ENCODE measurements around the gene DVL1. TPM values are rescaled to one million over a fixed set of nuclear protein-coding genes. Genes with fewer than 3 reads are reported as not detected.

DVL1 gene
- total RNA-seq, 4 donors from 2014 or later = 130 to 191 (median 144) TPM

- H3K27ac ChIP-seq = no peak overlapping the region
- no peak for DNase-seq (ENCODE audit: low spot score in 2 of 2)
- TF ChIP-seq POLR2A (IDR thresholded peaks at IDR 0.05) (no peak), CTCF (IDR thresholded peaks at IDR 0.05) (no peak), EP300 (IDR thresholded peaks at IDR 0.05) (no peak)
- no peak overlapping the region for H3K4me3 ChIP-seq
- H3K36me3 ChIP-seq = peaks cover 0 to 69% (median 0%) of the 10 kb centered on the region in 3 donors
- no peaks in the 10 kb centered on the region for H3K27me3 ChIP-seq
- H3K9me3 ChIP-seq = no peaks in the 10 kb centered on the region
- 88% methylated on average over 9 to 28 of the region's 31 CpGs for WGBS, 2 donors
- H3K4me1 ChIP-seq = peaks cover 0 to 6% (median 0%) of the 10 kb centered on the region in 4 donors
Observed at GRCh38 chr1:1297802-1298424, 51.3 kb downstream of the DVL1 start.

GRCh38 chr1:1296070-1297061, 52.9 kb downstream of the DVL1 start:
- no peak overlapping the region for H3K27ac ChIP-seq
- H3K27me3 ChIP-seq = no peaks in the 10 kb centered on the region
- peaks cover 0 to 11% (median under 1%) of the 10 kb centered on the region in 4 donors for H3K4me1 ChIP-seq
- no peak overlapping the region for H3K4me3 ChIP-seq
- H3K36me3 ChIP-seq = peaks cover 0 to 77% (median 0%) of the 10 kb centered on the region in 3 donors
- H3K9me3 ChIP-seq = no peaks in the 10 kb centered on the region
- TF ChIP-seq CTCF (IDR thresholded peaks at IDR 0.05) = no peak
- no peak for TF ChIP-seq POLR2A (IDR thresholded peaks at IDR 0.05)
- no peak for TF ChIP-seq EP300 (IDR thresholded peaks at IDR 0.05)
- WGBS, 2 donors = 92 to 96% methylated on average over 38 to 45 of the region's 62 CpGs
- DNase-seq (ENCODE audit: low spot score in 2 of 2) = no peak

- Histone ChIP-seq H3K27me3 (no peaks in the 10 kb centered on the region), H3K27ac (no peak overlapping the region), H3K36me3 (peaks cover 0 to 76% (median 0%) of the 10 kb centered on the region in 3 donors), H3K9me3 (no peaks in the 10 kb centered on the region), H3K4me1 (peaks cover 0 to 21% (median 3%) of the 10 kb centered on the region in 4 donors), H3K4me3 (no peak overlapping the region)
- no peak for TF ChIP-seq EP300 (IDR thresholded peaks at IDR 0.05)
- no peak for TF ChIP-seq POLR2A (IDR thresholded peaks at IDR 0.05)
- no peak for TF ChIP-seq CTCF (IDR thresholded peaks at IDR 0.05)
- DNase-seq (ENCODE audit: low spot score in 2 of 2) = no peak
- WGBS, 2 donors = 94 to 95% methylated on average over 27 to 31 of the region's 35 CpGs
Observed at GRCh38 chr1:1295154-1295923, 53.9 kb downstream of the DVL1 start.

GRCh38 chr1:1294250-1294890, 54.8 kb downstream of the DVL1 start:
- Histone ChIP-seq H3K4me1 (peaks cover 0 to 24% (median 3%) of the 10 kb centered on the region in 4 donors), H3K4me3 (no peak overlapping the region), H3K27ac (no peak overlapping the region), H3K9me3 (no peaks in the 10 kb centered on the region), H3K36me3 (peaks cover 0 to 67% (median 0%) of the 10 kb centered on the region in 3 donors), H3K27me3 (no peaks in the 10 kb centered on the region)
- TF ChIP-seq POLR2A (IDR thresholded peaks at IDR 0.05) (no peak), EP300 (IDR thresholded peaks at IDR 0.05) (no peak), CTCF (IDR thresholded peaks at IDR 0.05) (no peak)
- DNase-seq (ENCODE audit: low spot score in 2 of 2) = no peak
- 91 to 93% methylated on average over 38 to 53 of the region's 58 CpGs for WGBS, 2 donors

All from tibial nerve (tissue), 4 donors.